ENCODE results near the gene GNB1L.

The GNB1L gene, protein sequence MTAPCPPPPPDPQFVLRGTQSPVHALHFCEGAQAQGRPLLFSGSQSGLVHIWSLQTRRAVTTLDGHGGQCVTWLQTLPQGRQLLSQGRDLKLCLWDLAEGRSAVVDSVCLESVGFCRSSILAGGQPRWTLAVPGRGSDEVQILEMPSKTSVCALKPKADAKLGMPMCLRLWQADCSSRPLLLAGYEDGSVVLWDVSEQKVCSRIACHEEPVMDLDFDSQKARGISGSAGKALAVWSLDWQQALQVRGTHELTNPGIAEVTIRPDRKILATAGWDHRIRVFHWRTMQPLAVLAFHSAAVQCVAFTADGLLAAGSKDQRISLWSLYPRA

DNA sequence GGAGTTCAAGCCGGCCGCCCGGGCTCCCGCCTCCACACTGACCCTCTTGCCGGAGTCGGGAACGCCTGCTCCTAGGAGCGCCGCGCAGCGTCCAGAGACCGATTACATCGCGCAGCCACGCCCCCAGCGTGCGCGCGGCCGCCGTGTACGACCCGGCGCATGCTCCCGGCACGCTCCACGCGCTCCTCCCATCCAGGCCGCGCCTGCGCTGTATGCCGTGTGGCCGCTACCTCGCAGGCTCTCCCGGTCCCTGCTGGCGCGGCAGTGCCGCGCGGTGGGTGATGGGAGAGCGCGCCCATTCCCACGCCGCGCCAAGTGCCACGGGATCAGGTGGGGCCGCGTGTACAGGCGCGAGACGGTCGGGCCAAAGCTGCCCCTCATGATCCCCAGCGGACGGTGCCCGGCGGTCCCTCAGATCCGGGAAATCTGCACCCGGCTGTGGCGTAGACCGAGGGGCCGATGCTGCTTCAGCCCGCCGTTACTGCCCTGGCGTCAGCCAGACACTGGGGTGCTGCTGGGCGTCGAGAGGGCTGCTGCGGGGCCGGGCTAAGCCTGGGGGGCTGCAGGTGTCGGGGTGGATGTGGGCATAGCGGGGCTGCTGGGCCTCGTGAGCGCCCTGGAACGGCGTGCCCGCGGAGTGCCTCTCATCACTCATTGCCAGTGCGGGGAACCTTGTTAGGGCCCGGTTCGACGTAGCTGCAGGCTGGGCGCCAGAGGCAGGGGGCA is at the start of gene GNB1L, which contains the start of gene RTL10:
Gene GNB1L, minus strand, starts transcription at position 97 of the 726 bp plus-strand sequence. CDS start 33,519 bp downstream, outside the sequence.
Gene RTL10, minus strand, starts transcription at position 97 of the 726 bp plus-strand sequence. CDS start 2,613 bp downstream, outside the sequence.
- no peaks in the 10 kb centered on the region for H3K27me3 Mint-ChIP-seq
- DNase-seq (peak; percentile 94), ATAC-seq (replicated peaks) (peak; percentile 88 to 90)
- peak within 1 kb of the TSS; percentile 98 for H3K27ac Mint-ChIP-seq
- H3K9me3 Mint-ChIP-seq = no peaks in the 10 kb centered on the region
- H3K36me3 Mint-ChIP-seq = peaks cover 18 to 28% of the 10 kb centered on the region in 2 donors
- H3K4me1 Mint-ChIP-seq = peaks cover 40 to 53% of the 10 kb centered on the region in 2 donors
- peak within 1 kb of the TSS; percentile 93 to 98 for H3K4me3 Mint-ChIP-seq

DNA sequence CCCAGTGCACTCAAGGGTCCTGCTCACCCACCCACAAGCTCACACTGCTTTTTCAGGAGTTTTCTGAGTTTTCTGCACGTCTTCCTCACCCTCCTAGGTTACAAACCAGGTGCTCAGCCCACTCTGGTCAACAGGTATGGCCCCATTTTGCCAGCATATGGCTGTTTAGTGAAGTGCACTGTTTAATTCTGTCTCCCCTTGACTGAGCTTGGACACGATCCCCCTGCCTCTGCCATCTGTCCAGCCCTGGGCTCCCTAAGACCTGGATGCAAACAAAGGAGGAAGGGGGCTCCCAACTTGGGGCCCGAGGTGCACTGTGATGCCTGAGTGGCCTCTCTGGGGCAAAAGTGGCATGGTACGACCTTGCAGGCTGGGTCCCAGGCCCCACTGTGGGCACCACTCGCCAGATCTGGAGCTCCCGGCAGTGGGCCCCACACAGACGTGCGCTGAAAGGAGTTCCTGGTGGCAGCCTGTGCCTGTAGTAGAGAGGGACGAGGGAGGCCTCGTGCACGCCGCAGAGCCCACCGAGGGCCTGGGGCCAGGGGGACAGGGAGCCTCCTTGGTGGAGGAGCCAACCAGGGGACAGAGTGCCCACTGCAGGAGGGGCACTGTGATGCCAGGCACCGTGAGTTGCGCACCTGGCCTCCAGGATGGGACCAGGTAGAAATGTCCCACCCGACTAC is 49.6 kb upstream of the GNB1L start:
- DNase-seq (no peak), ATAC-seq (replicated peaks) (no peak)
- peaks cover 23 to 24% of the 10 kb centered on the region in 2 donors for H3K36me3 Mint-ChIP-seq
- H3K9me3 Mint-ChIP-seq = no peaks in the 10 kb centered on the region
- H3K27ac Mint-ChIP-seq = peak overlapping the region; percentile 25
- H3K27me3 Mint-ChIP-seq = no peaks in the 10 kb centered on the region
- H3K4me1 Mint-ChIP-seq = peaks cover 4 to 9% of the 10 kb centered on the region in 2 donors
- H3K4me3 Mint-ChIP-seq = no peak overlapping the region

DNA sequence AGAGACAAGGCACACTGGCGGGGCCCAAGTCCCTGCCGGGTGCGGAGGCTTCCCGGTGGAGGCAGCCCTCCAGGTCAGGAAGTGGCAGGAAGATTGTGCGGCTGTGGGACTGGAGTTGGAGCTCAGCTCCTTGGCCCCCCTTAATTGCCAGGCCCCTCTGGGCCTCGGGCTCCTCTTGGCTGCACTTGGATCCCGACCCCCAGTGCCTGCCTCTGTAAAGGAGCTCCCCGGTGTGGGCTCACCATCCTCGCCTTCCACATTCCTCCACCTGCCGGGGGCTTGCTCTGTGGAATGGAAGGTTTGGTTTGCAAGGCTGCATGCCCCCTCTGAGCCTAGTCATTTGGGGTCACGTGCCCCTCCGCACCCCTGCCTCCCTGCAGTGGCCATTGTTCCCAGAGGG is 48.8 kb upstream of the GNB1L start:
- DNase-seq = no peak
- Mint-ChIP-seq H3K36me3 (peaks cover 28 to 29% of the 10 kb centered on the region in 2 donors), H3K4me1 (peaks cover 4% of the 10 kb centered on the region in 2 donors), H3K9me3 (no peaks in the 10 kb centered on the region), H3K4me3 (no peak overlapping the region), H3K27ac (no peak overlapping the region), H3K27me3 (no peaks in the 10 kb centered on the region)
- ATAC-seq (replicated peaks) = no peak

DNA sequence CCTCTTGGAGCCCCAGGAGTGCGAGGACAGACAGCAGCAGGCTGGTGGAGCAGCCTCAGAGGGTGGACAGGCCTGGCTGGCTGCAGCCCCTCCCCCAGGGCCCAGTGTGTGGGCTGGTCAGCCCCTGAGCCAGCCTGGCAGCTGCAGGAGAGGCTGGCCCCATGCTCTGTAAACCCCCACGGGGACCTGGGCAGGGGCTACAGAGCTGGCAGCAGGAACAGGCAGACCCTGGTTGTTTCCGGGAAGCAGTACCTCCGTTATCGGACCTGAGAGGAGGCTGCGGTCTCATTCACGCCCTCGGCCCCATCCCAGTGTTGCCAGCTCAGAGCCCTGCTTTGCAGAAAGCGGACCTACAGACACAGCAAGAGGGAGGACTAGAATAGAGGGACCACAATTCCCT is 48.4 kb upstream of the GNB1L start:
- H3K9me3 Mint-ChIP-seq = no peaks in the 10 kb centered on the region
- H3K4me3 Mint-ChIP-seq = no peak overlapping the region
- DNase-seq (no peak), ATAC-seq (replicated peaks) (no peak)
- peaks cover 4% of the 10 kb centered on the region in 2 donors for H3K4me1 Mint-ChIP-seq
- H3K27ac Mint-ChIP-seq = no peak overlapping the region
- H3K36me3 Mint-ChIP-seq = peaks cover 25% of the 10 kb centered on the region in 2 donors
- H3K27me3 Mint-ChIP-seq = no peaks in the 10 kb centered on the region

DNA sequence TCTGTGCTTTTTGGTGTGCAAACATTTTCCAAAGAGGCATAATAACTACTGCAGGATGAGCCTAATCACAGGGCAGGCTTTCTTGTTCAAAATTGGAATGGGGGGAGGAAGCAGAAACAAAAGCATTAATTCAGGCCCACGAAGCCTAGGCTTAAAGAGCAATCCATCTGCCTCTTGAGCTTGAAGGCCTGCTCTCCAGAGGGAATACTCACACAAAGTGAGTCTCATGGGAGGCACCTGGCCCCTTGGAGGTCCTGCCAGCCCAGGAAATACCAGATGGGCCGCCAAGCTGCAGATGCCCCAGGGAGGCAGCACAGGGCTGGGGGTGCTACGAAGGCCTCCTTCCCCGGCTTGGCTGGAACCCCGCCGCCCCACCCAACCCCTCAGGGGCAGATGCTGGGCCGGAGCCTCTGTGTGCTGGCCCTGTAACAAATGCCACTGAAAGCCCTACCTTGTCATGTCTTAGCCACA is 47.6 kb upstream of the GNB1L start:
- Mint-ChIP-seq H3K27ac (no peak overlapping the region), H3K36me3 (peaks cover 28 to 30% of the 10 kb centered on the region in 2 donors), H3K4me3 (no peak overlapping the region), H3K27me3 (no peaks in the 10 kb centered on the region), H3K4me1 (peaks cover 4% of the 10 kb centered on the region in 2 donors), H3K9me3 (no peaks in the 10 kb centered on the region)
- no peak for ATAC-seq (replicated peaks)
- DNase-seq = no peak

DNA sequence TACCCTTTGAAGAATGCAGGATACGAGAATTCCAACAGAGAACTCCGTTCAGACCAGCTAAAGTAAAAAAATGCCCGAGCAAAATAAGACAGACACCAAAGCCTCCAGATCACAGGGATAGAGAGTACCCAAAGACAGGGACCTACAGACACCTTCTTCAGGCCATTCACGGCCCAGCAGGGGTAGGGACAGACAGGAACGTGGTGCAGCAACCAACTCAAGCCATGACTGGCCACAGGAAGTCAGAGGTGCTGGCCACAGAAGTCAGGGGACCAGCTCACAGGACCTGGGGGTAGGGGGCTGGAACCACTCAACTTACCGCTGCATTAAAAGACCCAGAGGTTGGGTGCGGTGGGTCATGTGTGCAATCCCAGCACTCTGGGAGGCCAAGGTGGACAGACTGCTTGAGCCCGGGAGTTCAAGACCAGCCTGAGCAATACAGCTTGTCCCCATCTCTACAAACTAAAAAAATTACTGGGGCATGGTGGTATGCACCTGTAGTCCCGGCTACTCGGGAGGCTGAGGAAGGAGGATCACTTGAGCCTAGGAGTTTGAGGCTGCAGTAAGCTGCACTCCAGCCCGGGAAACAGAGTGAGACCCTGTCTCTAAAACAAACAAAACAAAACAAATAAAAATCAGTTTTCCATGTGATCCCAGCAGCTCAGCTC is 47.0 kb upstream of the GNB1L start:
- Mint-ChIP-seq H3K27me3 (no peaks in the 10 kb centered on the region), H3K36me3 (peaks cover 26% of the 10 kb centered on the region in 2 donors), H3K4me3 (no peak overlapping the region), H3K4me1 (peaks cover 4 to 5% of the 10 kb centered on the region in 2 donors), H3K9me3 (no peaks in the 10 kb centered on the region), H3K27ac (no peak overlapping the region)
- DNase-seq = no peak
- ATAC-seq (replicated peaks) = no peak

DNA sequence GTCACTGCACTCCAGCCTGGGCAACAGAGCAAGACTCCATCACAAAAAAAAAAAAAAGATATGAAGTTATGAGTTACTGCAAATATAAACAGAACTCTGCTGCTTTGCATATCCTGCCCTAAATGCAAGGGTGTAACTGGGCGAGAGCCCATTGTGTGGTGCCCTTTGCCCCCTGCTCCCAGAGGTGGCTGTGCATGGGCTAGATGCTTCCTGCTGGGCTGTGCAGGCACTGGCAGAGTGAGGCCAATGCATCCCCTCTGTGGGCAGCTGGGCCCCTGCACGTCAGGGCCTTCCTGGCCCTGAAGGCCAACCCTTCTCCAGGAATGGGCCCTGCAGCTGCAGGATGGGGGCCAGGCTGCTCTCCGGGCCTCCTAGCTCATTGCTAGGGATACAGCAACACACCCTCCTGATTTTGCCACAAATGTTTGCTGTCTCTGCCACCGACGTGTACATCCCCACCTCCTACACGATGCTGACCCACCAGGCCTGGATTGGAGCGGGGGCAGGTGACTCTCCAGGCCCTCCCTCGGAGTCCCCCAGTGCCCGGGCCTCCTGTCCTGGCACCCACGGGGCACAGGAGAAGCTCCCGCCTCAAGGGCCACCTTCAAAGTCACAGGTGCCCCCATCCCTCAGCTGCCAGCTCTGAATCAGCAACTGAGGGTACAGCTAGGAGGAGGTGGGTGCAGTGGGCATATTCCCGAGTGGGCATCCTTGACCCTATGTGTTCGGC is 46.2 kb upstream of the GNB1L start:
- peaks cover 19 to 21% of the 10 kb centered on the region in 2 donors for H3K36me3 Mint-ChIP-seq
- no peak overlapping the region for H3K4me3 Mint-ChIP-seq
- ATAC-seq (replicated peaks) (no peak), DNase-seq (no peak)
- H3K27me3 Mint-ChIP-seq = no peaks in the 10 kb centered on the region
- no peaks in the 10 kb centered on the region for H3K9me3 Mint-ChIP-seq
- H3K4me1 Mint-ChIP-seq = peaks cover 4 to 5% of the 10 kb centered on the region in 2 donors
- no peak overlapping the region for H3K27ac Mint-ChIP-seq

DNA sequence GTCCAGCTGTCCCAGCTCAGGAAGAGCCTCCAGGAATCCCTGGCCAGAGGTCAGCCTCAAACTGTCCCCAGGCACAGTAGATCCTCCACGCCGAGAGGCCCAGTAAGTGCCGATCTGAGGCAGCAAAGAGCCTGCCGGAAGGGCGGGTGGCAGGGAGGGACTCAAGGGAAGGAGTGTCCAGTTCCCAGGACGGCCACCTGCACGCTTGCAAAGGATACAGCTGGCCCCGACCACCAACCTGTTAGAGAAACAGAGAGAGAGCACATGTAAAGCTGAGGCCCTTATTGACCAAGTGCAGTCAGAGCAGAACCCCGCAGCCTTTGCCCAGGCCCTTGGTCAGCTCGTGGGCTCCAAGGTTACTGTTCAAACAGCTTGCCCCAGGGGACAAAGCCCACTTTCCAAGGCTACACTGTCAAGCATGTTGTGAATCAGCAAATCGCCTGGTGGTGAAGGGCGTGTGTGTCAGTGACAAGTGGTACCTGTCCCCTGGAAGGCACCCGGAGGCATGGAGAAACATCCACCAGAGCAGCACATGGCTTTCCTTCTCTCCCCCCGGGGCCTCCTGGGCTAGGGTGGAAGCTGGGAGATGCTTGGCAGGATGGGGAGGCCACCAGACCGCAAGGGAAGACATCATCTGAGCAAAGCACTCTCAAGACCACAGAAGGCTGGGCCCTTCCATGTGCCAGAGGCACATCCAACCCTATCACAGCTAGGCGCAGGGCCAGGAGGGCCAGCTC is 44.3 kb upstream of the GNB1L start:
- H3K36me3 Mint-ChIP-seq = peaks cover 27% of the 10 kb centered on the region in 2 donors
- H3K27ac Mint-ChIP-seq = no peak overlapping the region
- DNase-seq = no peak
- no peaks in the 10 kb centered on the region for H3K27me3 Mint-ChIP-seq
- peaks cover 4 to 5% of the 10 kb centered on the region in 2 donors for H3K4me1 Mint-ChIP-seq
- no peaks in the 10 kb centered on the region for H3K9me3 Mint-ChIP-seq
- no peak overlapping the region for H3K4me3 Mint-ChIP-seq
- ATAC-seq (replicated peaks) = no peak

DNA sequence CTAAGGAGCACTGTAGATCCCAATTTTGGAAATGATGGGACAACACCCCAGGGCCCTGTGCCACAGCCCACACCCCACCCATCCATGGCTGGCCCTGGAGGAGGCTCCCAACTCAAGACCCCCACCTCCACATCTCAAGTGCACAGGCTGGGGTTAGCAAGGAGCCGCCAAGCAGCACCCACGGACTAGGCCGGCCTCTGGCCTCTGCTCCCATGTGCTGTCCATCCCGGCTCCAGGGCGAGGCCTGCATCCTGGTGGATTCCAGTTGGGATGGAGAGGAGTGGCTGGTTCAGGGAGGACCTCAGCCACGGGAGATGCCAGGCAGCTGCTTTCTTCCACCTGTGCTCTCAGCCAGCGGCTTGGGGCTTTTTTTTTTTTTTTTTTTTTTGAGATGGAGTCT is 43.5 kb upstream of the GNB1L start:
- Mint-ChIP-seq H3K27ac (no peak overlapping the region), H3K4me1 (peaks cover 4 to 5% of the 10 kb centered on the region in 2 donors), H3K4me3 (no peak overlapping the region), H3K36me3 (peaks cover 29 to 33% of the 10 kb centered on the region in 2 donors), H3K27me3 (no peaks in the 10 kb centered on the region), H3K9me3 (no peaks in the 10 kb centered on the region)
- DNase-seq (no peak), ATAC-seq (replicated peaks) (no peak)

DNA sequence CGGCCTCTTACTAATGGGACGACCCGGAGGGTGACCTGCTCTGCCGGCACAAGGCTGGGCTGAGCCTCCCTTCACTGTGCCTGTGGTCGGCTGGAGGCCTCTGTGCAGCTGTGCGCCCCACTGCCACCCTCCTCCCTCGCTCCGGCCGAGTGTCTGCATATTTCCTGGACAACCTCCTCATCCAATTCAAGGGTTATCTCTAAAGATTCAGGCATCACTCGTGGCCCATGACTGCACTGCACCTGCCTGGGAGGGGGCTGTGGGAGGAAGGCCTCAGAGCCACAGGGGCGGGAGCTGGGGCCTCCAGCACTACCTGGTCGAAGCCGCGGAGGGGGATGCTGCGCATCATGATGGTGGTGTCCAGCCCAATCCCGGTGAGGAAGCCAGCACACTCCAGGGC is 43.1 kb upstream of the GNB1L start:
- Mint-ChIP-seq H3K4me1 (peaks cover 7 to 8% of the 10 kb centered on the region in 2 donors), H3K27me3 (no peaks in the 10 kb centered on the region), H3K9me3 (no peaks in the 10 kb centered on the region), H3K4me3 (no peak overlapping the region), H3K27ac (no peak overlapping the region), H3K36me3 (peaks cover 29 to 33% of the 10 kb centered on the region in 2 donors)
- ATAC-seq (replicated peaks) (no peak), DNase-seq (no peak)

DNA sequence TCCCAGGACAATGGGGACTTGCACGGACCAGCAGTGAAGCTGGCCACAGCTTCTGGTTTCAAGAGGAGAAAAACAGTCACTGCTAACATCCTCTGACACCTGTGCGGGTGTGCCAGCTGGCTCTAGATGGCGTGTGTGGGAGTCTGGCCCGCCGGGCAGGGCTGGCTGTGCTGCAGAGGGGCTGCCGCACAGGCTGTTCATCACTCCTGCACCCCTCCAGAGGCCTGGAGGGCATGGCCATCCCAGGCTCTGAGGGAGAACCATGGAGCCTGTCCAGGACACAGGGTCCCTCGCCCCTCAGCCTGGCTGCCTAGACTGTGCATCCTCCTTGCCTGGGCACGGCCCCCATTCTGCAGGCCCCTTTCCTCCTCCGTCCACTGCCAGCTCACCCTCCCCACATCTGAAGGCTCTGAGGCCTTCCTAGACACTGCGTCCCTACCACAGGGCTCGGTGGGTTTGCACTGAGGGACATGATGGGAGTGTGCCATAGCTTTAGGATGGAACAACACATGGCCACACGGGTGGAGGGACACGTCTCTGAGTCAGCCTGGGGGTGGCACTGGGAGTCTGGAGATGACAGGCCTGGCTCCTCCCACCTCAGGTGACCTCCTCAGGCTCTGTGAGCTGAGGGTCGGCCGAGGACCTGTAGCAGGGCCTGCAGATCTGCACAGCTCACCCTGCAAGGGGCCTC is 42.1 kb upstream of the GNB1L start:
- no peak overlapping the region for H3K4me3 Mint-ChIP-seq
- ATAC-seq (replicated peaks) = peak in 1 of 2 donors; percentile 30
- peaks cover 29 to 33% of the 10 kb centered on the region in 2 donors for H3K36me3 Mint-ChIP-seq
- no peaks in the 10 kb centered on the region for H3K27me3 Mint-ChIP-seq
- no peak for DNase-seq
- H3K4me1 Mint-ChIP-seq = peaks cover 14 to 17% of the 10 kb centered on the region in 2 donors
- no peak overlapping the region for H3K27ac Mint-ChIP-seq
- no peaks in the 10 kb centered on the region for H3K9me3 Mint-ChIP-seq

DNA sequence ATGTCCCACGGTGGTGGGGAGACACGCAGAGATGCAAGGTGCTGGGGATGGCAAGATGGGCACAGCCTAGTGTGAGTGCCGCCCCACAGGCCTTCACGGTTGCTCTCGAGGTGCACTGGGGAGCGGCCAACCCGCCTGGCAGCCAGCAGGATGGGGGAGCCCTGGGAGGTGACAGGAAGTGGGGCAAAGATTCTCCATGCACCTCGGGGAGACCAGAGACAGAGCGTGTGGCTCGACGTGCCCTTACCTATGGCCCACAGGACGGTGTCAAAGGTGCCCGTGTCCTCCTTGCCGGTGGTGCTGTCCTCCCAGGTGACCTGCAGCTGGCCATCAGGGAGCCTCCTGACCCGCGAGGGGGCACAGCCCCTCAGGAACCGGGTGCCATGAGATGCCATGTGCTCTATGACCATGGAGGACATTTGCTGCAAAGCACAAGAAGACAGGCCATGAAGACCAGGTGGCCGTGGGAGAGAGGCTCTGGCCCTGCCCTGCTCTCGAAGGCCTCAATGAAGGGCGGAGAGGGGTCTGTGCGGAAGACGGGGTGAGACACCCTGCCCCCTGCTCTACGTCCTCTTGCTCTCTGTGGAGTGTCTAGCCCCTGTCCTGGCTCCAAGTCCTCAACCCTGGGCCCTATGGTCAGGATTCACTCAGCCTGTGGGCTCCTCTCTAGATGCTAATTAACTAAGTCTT is 40.6 kb upstream of the GNB1L start:
- H3K36me3 Mint-ChIP-seq = peaks cover 23 to 28% of the 10 kb centered on the region in 2 donors
- no peaks in the 10 kb centered on the region for H3K9me3 Mint-ChIP-seq
- H3K27ac Mint-ChIP-seq = no peak overlapping the region
- H3K4me1 Mint-ChIP-seq = peaks cover 23 to 26% of the 10 kb centered on the region in 2 donors
- ATAC-seq (replicated peaks) (no peak), DNase-seq (no peak)
- no peaks in the 10 kb centered on the region for H3K27me3 Mint-ChIP-seq
- no peak overlapping the region for H3K4me3 Mint-ChIP-seq
